ENCODE measurements around the gene RABGAP1L.

The RABGAP1L gene

DNA sequence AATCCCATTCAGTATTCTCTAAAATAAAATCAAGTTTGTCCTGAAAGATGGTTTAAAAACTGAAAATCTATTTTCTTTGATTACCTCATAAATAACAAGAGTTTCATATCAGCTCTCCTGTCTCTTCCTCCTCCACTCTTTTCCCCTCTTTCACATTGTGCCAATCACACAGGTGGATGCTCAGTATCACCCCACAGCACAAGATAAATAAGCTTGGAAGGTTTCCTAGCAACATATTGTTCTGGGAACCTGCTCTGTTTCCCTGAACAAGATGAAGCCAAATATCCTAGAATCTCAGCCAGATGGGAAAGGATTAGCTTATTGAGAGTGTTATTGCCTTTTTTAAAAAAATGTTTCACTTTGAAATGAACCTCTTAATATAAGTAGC is 794.7 kb downstream of the RABGAP1L start:
- DNase-seq: no peak

DNA sequence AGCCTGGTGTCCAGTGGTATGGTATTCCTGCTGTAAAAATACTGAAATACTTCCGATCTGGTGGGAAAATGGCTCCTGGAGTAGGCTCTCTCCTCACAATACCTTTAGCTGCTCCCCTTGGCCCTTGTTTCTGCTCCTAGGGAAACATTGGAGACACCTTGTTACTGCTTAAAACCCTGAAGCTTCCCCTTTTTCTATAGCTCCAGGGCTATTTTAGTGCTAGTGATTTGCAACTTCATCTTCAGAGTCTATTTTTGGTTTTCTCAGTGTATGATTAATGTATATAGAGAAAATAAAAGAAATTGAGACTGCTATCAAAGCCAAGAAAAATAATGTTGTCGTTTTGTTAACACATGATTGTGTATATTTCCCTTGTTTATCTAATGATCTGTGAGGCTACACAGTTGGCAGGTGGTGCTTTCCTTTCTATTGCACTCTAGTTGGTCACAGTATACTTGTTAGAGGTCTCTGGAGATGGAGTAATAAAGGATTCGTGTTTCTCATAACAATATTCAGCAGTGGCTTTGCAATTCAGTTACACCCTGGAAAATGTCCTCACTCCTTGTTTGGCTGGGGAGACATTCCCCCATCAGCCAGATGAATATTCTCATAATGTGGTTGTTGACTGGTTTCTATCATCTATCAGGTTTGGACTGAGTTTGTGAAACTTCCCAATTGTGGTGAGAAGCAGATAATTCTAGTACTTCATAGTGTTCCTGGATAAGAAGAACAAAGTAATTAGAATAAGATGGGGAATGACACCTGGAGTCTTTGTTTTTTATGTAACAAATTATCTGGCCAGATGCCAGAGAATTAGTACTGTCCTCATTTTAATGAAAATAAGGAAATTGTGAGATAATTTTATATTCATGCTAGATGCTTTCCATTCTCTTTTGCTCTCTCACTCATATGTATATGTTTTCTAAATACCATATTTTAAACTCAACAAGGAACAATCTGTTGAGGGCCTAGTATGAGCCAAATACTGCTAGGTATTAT is 795.6 kb downstream of the RABGAP1L start:
- DNase-seq: no peak

DNA sequence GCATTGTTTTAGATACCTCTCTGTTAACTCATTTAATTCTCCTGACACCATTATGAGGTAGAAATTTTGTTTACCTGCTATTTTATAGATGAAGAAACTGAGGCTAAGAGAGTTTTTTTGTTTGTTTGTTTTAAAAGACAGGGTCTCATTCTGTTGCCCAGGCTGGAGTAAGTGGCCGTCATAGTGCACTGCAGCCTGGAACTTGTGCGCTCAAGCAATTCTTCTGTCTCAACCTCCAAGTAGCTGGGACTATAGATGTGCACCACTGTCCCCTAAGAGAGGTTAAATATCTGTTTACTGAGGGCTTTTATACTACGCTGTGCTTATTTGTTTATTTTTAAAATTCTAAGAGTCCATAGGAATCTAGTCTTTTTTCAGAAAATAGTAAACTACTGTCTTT is 796.8 kb downstream of the RABGAP1L start:
- DNase-seq: no peak

- no peak for DNase-seq
Observed at GRCh38 chr1:174956976-174957375, 797.7 kb downstream of the RABGAP1L start.

DNA sequence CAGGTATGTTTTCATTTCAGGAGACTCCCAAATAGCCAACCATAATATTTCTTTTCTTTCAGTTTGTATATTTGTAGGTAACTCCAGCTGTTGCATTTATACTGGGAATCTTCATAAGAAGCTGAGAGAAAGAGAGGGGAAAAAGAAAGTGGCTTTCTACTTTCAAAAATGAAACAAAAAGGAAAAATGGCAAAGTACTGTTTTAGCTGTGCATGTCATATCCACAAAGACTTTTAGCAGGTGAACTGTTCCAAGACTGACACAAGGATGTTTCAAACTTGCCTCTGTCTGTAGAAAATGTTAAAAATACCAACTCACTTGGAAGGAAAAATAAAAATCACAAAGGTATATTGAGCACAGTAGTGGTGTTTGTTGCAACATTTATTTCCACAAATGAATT is 798.5 kb downstream of the RABGAP1L start:
- no peak for DNase-seq

GRCh38 chr1:174958396-174958795 is 799.1 kb downstream of the RABGAP1L start:
- DNase-seq: no peak

DNA sequence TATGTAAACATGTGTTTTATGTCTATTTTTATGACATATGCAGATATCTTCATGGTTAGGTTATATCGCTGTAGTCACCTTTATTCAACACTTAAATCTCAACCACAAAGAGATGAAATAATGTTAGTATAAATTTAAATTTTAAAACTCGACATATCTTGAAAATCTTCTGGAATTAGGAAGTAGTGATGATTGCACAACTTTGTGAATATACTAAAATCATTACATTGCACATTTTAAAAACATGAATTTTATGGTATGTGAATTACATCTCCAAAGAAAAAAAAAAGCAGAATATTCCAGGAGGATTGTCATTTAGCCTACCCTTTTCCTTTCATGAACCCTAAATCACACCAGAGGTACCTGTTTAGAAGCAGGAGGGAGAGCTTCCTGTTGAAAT is 801.0 kb downstream of the RABGAP1L start:
- no peak for DNase-seq

DNA sequence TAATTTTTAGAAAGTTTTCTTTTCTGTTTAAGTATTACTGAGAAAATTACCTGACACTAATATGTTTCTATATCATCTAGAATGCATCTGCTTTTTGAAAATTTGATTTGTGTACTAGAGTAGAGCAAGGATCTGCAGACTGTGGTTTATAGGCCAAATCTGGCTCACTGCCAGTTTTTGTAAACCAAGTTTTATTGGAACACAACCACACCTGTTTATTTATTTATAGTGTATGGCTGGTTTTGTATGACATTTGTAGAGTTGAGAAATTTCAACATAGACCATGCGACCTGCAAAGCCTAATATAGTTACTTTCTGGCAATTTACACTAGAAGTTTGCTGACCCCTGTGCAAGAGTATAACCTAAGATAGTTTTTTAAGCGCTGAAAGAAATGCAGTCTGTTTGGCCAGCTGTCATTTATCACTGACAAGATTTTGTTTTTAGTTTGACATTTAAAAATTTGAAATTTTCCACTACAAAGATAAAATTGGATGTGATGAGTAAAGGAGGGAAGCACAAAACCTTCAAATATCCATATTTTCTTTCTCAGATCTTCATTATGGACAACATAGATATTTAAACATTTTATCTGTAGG is 804.3 kb downstream of the RABGAP1L start:
- no peak for DNase-seq

DNA sequence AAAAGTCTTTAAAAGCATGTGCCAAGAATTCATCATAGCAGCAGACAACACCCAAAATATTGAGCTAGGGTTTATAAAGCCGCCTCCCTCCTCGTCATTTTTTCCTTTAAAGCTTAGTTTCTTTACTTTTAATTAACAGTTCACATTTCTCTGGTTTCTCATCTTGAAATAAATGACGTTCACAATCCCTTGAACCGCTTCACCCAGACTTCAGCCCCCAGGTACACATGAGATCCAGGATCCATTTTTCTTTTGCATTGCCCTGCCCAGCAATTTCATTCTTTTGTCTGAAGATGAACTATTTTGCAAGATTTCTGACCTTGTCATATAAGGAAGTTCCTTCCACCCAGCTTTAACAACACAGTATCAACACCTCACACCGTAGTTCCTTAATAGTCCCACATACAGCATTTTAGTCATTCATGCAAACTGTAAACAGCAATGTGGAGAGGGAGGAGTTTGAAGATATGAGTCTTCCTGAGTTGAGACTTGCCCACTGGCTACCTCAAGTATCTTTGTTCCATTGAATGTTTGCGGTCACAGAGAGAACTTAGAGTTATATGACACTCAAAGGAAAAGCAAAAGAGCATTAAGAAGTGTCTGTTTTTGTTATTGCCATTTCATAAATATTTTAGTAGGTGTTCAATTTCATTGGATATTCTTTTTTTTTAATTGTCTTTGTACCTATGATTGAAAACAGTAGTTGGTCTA is 805.1 kb downstream of the RABGAP1L start:
- no peak for DNase-seq

- no peak for DNase-seq
Observed at GRCh38 chr1:174964972-174965361, 805.6 kb downstream of the RABGAP1L start.

GRCh38 chr1:174965362-174966007 is 806.2 kb downstream of the RABGAP1L start:
- DNase-seq: no peak

- no peak for DNase-seq
Observed at GRCh38 chr1:174966008-174966572, 806.8 kb downstream of the RABGAP1L start.

DNA sequence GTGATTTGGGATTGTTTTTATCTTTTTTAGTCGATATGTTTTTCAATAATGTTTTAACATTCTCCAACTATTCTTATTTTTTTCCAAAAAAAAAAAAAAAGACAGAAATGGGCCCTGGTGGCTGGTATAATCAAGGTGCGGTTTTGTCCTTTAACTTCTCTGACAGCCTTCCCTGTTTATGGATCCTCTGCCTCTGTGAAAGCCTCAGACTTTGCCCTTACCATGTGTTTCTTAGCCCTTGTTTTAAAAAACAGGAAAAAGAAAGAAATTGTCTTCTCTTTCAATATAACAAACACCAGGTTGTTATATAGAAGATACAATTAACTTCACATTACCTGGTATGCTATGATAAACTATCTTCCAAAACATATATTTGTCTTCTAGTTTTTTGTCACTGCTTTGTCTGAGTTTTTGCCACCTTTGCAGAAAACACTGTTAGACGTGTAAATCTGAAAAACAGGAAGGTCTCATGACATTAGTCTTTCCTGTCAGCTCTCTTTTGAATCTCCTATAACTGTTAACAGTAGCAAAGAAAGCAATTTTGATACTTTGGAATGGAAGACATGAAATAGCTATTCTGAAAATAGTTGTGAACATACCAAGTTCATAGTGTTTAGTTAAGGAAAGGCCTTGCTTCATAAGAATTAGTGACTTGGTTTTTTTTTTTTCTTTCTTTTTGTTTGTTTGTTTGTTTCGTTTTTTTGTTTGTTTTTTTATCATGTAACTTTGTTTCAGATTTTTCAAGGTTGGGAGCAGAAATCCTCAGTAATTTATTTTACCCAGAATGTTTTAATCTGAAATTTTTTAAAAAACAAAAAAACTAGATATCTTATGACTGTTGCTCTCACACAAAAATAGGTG is 808.8 kb downstream of the RABGAP1L start:
- DNase-seq: no peak

GRCh38 chr1:174968750-174969244 is 809.5 kb downstream of the RABGAP1L start:
- DNase-seq: no peak

DNA sequence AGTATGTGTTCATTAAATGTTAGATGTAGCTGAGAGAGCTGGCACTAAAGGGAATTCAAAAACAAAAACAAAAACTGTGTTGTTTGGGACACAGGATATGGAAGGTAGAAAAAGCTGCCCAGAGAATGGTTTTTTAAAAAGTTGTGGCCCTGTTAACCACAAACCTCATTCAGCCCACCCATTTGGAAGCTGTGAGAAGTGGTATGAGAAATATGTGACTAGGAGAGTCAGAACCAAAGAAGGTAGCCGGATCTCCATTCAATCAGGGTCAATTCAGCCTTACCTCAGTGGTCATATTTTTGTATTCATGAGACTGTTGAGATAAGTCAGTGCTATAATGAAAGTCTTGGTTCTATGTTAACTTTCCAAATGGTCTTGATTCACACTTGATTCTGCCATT is 810.7 kb downstream of the RABGAP1L start:
- no peak for DNase-seq

DNA sequence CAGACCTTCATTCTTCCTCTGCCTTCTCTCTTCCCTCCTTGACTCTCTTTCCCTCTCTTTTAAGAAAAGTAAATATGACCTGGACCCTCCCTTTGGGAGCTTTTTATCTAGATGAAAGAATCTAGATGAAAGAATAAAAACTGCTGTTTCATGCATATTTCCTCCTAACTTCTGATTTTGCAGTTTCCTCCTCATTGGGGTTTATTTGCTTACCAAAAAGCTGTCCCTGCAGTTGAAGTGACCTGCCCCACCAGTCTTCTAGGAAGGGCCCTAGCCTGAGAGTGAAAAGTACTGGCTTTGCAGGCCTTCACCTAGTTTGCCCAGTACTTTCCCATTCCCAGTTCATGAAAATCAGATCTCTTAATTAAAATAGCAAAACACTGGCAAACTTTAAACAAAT is 812.1 kb downstream of the RABGAP1L start:
- DNase-seq: no peak

DNA sequence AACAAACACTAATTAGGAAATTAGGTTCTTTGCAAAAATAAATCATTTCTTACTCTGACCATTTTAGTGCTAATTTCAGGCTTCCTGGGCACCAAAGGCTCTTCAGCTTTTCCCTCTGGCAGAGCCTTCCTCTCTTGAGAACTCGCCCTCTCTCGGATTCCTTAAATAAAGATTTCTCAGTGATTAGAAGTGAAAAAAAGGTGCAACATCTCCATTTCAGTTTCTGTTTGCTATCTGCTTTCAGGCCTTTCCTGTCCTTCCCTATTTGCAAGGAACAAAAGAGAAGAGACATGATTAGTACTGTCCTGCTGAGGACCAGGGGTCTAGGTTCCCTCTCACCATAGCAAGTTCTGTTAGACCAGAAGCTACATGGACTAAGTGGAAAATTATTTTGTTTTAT is 812.6 kb downstream of the RABGAP1L start:
- no peak for DNase-seq

- no peak for DNase-seq
Observed at GRCh38 chr1:174974711-174975119, 815.4 kb downstream of the RABGAP1L start.

DNA sequence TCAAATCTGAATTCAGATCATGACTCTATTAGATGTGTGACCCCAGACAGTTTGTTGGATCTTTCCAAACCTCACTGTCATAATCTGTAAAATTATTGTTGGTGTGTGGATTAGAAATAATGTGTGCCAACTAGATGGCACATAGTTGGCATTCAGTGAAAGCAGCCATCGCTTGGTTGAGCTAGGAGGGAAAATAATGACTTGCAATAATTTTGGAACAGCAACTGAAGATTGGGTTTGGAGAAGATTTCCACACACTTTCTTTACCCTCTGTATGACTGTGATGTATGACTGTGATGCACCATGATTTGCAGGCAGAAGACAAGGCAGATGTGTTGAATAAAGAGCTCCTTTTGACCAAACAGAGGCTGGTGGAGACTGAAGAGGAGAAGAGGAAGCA is 816.4 kb downstream of the RABGAP1L start:
- DNase-seq: no peak

DNA sequence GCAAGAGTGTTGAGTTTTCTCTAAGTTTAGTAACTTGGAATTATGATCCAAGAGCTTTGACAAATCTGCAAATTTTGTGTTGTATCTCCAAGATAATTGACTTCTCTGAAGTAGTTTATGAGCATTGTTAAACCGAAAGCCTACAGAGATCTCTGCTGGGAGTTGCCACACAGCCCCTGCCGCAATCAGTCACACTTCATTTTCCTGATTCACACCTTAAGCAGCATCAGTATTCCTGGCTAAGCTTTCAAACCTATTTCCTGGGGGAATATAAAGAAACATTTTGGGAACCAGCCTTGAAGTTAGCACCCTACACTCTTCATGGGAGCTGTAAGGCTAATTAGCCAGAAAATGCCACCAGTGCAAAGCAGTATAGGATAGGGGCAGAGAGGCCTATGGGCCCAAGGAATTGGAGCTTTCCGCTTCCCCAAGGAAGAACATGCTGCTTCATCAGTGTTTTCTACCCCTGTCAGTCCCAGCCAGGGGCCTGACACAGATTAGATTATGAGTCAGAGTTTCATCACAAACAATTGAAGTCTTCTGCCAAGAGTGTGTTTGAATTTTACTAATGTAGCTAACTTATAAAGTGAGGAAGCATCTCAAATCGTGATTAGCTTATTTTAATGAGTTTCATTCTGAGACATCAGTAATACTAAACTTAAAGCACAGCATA is 817.3 kb downstream of the RABGAP1L start:
- DNase-seq: no peak
